Esophagus muscularis mucosa (tissue), 4 donors: ENCODE data around the gene PRLR. TPM values are rescaled to one million over a fixed set of nuclear protein-coding genes. Genes with fewer than 3 reads are reported as not detected.

ENCODE experiments used
- DNase-seq: peaks from one replicate; pipeline ENCODE4 v3.0.0-alpha.2; 2017; ENCODE audit errors: extremely low spot score
- H3K27ac ChIP-seq, 4 donors: fragments of 200-600 bp; sonication (generic); replicated peaks in 1 of 4; 1 replicate in 3 of 4; 2 replicates in 1 of 4; pipeline ENCODE4 v1.5.1; 2016 to 2019; ENCODE audit warnings: mild to moderate bottlenecking in 1 of 4
- H3K27me3 ChIP-seq, 4 donors: fragments of 200-600 bp; sonication (generic); one replicate each; pipeline versions ENCODE4 v1.5.1 to v1.6.0; 2016 to 2019
- H3K36me3 ChIP-seq, 4 donors: fragments of 200-600 bp; sonication (generic); one replicate each; pipeline ENCODE4 v1.5.1; 2016 to 2019
- H3K4me1 ChIP-seq, 4 donors: fragments of 200-600 bp; sonication (generic); one replicate each; pipeline ENCODE4 v1.5.1; 2016 to 2019
- H3K4me3 ChIP-seq, 4 donors: fragments of 200-600 bp; sonication (generic); 1 replicate in 2 of 4; 2 replicates in 2 of 4; pipeline ENCODE4 v1.5.1; 2016 to 2019; ENCODE audit warnings: mild to moderate bottlenecking in 4 of 4, moderate library complexity in 1 of 4
- H3K9me3 ChIP-seq, 4 donors: fragments of 200-600 bp; sonication (generic); 1 replicate in 3 of 4; 2 replicates in 1 of 4; pipeline ENCODE4 v1.5.1; 2016 to 2019
- CTCF ChIP-seq, 3 experiments: fragments of 200-600 bp in 2 of 3; fragments of 450-650 bp in 1 of 3; sonication (generic) in 2 of 3; IDR thresholded peaks; one replicate each; pipeline ENCODE4 v1.5.1; 2017 to 2019; ENCODE audit warnings: antibody characterized with exemption in 3 of 3, mild to moderate bottlenecking in 2 of 3, moderate library complexity in 1 of 3
- EP300 ChIP-seq: sonication (generic); formaldehyde crosslinking; IDR thresholded peaks from one replicate; pipeline ENCODE4 v1.6.1; 2017; ENCODE audit warnings: antibody characterized with exemption
- POLR2A ChIP-seq: fragments of 450-650 bp; IDR thresholded peaks from one replicate; pipeline ENCODE4 v1.6.1; 2017; ENCODE audit warnings: antibody characterized with exemption, moderate library complexity, mild to moderate bottlenecking, low read depth
- POLR2AphosphoS5 ChIP-seq, 2 donors: sonication (generic); formaldehyde crosslinking; IDR thresholded peaks; one replicate each; pipeline ENCODE4 v1.6.1; 2017; ENCODE audit warnings: antibody characterized with exemption in 2 of 2
- WGBS: methylation state at CpG from one replicate; pipeline ENCODE4 v1.1.5; 2018; 5-methylcytosine and 5-hydroxymethylcytosine counted together
- intact Hi-C: fragments of 100-400 bp; cut with DNase I; formaldehyde crosslinking; loops from one replicate; pipeline ENCODE4 v1.15.1; 2023
- total RNA-seq, 4 donors: library from RNA; depleted of rRNA; stranded (reverse); fragments of >200 nt; gene quantifications; one replicate each; pipeline versions ENCODE4 v1.1.0 to v1.2.1, GENCODE V29; 2016

Gene PRLR
- total RNA-seq, 4 donors from 2014 or later = 0.66 to 1.7 (median 0.79) TPM

GRCh38 chr5:35162848-35163709 lies 67.2 kb downstream of the PRLR start:
- Histone ChIP-seq H3K4me1 (peaks cover 0 to 22% (median 0%) of the 10 kb centered on the region in 4 donors), H3K27me3 (no peaks in the 10 kb centered on the region), H3K27ac (no peak overlapping the region), H3K9me3 (peaks cover 0 to 11% (median 6%) of the 10 kb centered on the region in 4 donors), H3K36me3 (no peaks in the 10 kb centered on the region), H3K4me3 (no peak overlapping the region)
- intact Hi-C loops = no loop called here
- TF ChIP-seq EP300 (no peak), POLR2A (no peak), POLR2AphosphoS5 (IDR thresholded peaks at IDR 0.05) (no peak), CTCF (IDR thresholded peaks at IDR 0.05) (no peak)
- no peak for DNase-seq
- 84% methylated on average over 11 of the region's 11 CpGs for WGBS

GRCh38 chr5:35161652-35162273 lies 68.5 kb downstream of the PRLR start:
- H3K27ac ChIP-seq = no peak overlapping the region
- no peak for DNase-seq
- H3K4me3 ChIP-seq = no peak overlapping the region
- no peaks in the 10 kb centered on the region for H3K27me3 ChIP-seq
- H3K4me1 ChIP-seq = peaks cover 0 to 22% (median 0%) of the 10 kb centered on the region in 4 donors
- intact Hi-C loops = no loop called here
- no peaks in the 10 kb centered on the region for H3K9me3 ChIP-seq
- 56% methylated on average over 7 of the region's 7 CpGs for WGBS
- TF ChIP-seq POLR2A (no peak), EP300 (no peak), CTCF (IDR thresholded peaks at IDR 0.05) (no peak), POLR2AphosphoS5 (IDR thresholded peaks at IDR 0.05) (no peak)
- H3K36me3 ChIP-seq = no peaks in the 10 kb centered on the region

GRCh38 chr5:35160486-35161116 lies 69.7 kb downstream of the PRLR start:
- 91% methylated on average over 6 of the region's 6 CpGs for WGBS
- intact Hi-C loops = no loop called here
- H3K27me3 ChIP-seq = no peaks in the 10 kb centered on the region

GRCh38 chr5:35159370-35159742 lies 70.9 kb downstream of the PRLR start:
- WGBS = 77% methylated on average over 2 of the region's 2 CpGs
- peak overlapping the region in 1 of 4 donors; percentile 3 for H3K27ac ChIP-seq
- TF ChIP-seq CTCF (IDR thresholded peaks at IDR 0.05) (no peak), POLR2AphosphoS5 (IDR thresholded peaks at IDR 0.05) (no peak), EP300 (no peak), POLR2A (no peak)

More at GRCh38 chr5:35160486-35161116, 69.7 kb downstream of the PRLR start:
- H3K9me3 ChIP-seq = no peaks in the 10 kb centered on the region
- H3K36me3 ChIP-seq = no peaks in the 10 kb centered on the region
- no peak overlapping the region for H3K4me3 ChIP-seq
- TF ChIP-seq POLR2A (no peak), CTCF (IDR thresholded peaks at IDR 0.05) (no peak), EP300 (no peak), POLR2AphosphoS5 (IDR thresholded peaks at IDR 0.05) (no peak)
- no peak for DNase-seq
- peaks cover 0 to 22% (median 0%) of the 10 kb centered on the region in 4 donors for H3K4me1 ChIP-seq
- H3K27ac ChIP-seq = peak overlapping the region in 1 of 4 donors; percentile 32

More at GRCh38 chr5:35159370-35159742, 70.9 kb downstream of the PRLR start:
- Histone ChIP-seq H3K4me1 (peaks cover 0 to 22% (median 0%) of the 10 kb centered on the region in 4 donors), H3K27me3 (no peaks in the 10 kb centered on the region), H3K36me3 (no peaks in the 10 kb centered on the region), H3K9me3 (no peaks in the 10 kb centered on the region), H3K4me3 (no peak overlapping the region)
- intact Hi-C loops = no loop called here
- DNase-seq = no peak
